ENCODE data around the gene SLC34A3.
"Not testable (repeated sequence)": the region's sequence is repeated elsewhere in the genome, so short reads cannot be mapped to it uniquely, and the experiment has no call there.

Gene SLC34A3

DNA sequence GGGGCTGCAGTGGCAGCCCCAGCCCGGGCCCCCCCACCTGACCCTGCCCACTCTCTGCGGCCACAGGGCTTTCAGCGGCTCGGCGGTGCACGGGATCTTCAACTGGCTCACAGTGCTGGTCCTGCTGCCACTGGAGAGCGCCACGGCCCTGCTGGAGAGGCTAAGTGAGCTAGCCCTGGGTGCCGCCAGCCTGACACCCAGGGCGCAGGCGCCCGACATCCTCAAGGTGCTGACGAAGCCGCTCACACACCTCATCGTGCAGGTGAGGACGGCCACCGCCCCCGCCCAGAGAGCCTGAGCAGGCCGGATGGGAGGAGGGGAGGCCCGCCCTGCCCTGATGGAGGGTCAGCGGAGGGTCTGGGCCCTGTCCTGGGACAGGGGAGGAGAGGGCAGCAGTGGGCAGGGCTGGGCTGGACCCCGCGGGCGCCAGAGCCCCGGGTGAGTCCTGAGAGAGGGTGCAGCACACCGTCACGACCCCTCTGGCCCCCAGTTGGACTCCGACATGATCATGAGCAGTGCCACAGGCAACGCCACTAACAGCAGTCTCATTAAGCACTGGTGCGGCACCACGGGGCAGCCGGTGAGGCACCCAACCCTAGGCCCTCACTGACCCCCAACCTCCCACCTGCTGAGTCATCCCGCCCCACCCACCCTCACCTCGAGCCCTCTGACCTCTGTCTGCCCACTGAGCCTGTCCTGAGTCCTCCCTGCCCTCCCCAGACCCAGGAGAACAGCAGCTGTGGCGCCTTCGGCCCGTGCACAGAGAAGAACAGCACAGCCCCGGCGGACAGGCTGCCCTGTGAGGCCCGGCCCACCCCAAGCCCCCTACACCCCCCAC lies 2.7 kb downstream of the SLC34A3 start:
- Histone ChIP-seq H3K79me2 (ENCODE audit: control insufficient read depth, insufficient read depth, low read length, unreplicated experiment) (peaks cover 5% of the 10 kb centered on the region), H2AFZ (ENCODE audit: low read length, unreplicated experiment) (no peak overlapping the region), H3K4me1 (ENCODE audit: control insufficient read depth, insufficient read depth, low read length, unreplicated experiment) (peaks cover 7% of the 10 kb centered on the region), H3K36me3 (ENCODE audit: insufficient read depth, low read length) (no peaks in the 10 kb centered on the region), H3K27me3 (ENCODE audit: insufficient read depth, low read length) (no peaks in the 10 kb centered on the region), H3K4me3 (ENCODE audit: low read depth, low read length) (no peak overlapping the region), H3K27ac (ENCODE audit: low read depth, low read length) (no peak overlapping the region)

DNA sequence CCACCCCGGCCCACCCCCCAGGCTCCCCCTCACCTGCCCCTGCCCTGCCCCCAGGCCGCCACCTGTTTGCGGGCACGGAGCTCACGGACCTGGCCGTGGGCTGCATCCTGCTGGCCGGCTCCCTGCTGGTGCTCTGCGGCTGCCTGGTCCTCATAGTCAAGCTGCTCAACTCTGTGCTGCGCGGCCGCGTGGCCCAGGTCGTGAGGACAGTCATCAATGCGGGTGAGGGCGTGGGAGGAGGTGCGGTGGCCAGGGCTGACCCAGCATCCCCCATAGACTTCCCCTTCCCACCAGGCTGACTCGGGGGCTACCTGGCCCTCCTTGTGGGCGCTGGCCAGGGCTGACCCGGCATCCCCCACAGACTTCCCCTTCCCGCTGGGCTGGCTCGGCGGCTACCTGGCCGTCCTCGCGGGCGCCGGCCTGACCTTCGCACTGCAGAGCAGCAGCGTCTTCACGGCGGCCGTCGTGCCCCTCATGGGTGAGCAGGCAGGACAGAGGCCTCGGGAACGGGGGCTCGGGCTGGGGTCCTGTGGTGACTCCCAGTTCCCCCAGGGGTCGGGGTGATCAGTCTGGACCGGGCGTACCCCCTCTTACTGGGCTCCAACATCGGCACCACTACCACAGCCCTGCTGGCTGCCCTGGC lies 3.5 kb downstream of the SLC34A3 start:
- Histone ChIP-seq H3K27ac (ENCODE audit: low read depth, low read length) (no peak overlapping the region), H3K36me3 (ENCODE audit: insufficient read depth, low read length) (no peaks in the 10 kb centered on the region), H2AFZ (ENCODE audit: low read length, unreplicated experiment) (no peak overlapping the region), H3K4me1 (ENCODE audit: control insufficient read depth, insufficient read depth, low read length, unreplicated experiment) (peaks cover 14% of the 10 kb centered on the region), H3K4me3 (ENCODE audit: low read depth, low read length) (no peak overlapping the region), H3K27me3 (ENCODE audit: insufficient read depth, low read length) (no peaks in the 10 kb centered on the region), H3K79me2 (ENCODE audit: control insufficient read depth, insufficient read depth, low read length, unreplicated experiment) (peaks cover 13% of the 10 kb centered on the region)

DNA sequence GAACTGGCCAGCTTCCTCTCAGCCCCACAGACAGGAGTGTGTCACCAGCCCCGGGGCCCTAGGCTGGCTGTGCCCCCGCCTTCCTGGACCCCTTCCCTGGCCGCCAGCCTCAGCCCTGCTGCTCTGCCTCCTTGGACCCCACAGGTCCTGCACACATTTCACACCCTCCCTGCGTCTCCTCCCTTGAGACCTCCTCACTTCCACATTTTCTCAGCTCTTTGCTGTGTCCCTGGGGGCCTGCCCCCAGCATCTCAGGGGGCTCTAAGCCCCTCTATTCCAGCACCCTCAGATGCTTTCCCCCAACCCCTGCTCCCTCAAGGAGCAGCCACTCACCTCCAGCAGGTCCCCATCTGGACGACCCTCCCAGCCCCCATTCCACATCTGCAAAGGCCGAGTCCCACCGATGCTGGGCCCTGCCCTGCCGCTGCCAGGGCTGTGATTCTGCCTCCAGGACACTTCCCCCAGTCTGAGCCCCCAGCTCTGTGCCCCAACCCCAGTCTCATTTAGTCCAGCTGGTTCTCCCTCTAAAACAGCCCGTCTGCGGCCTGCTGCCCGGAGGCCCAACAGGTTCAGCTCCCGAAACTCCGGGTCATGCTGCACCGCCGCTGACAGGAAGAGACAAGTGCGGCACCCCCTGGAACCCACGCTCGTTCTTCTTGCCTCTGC lies 4.2 kb downstream of the SLC34A3 start:
- peaks cover 14% of the 10 kb centered on the region for H3K4me1 ChIP-seq (ENCODE audit: control insufficient read depth, insufficient read depth, low read length, unreplicated experiment)
- no peak overlapping the region for H3K27ac ChIP-seq (ENCODE audit: low read depth, low read length)
- no peak overlapping the region for H3K4me3 ChIP-seq (ENCODE audit: low read depth, low read length)
- no peaks in the 10 kb centered on the region for H3K36me3 ChIP-seq (ENCODE audit: insufficient read depth, low read length)
- no peaks in the 10 kb centered on the region for H3K27me3 ChIP-seq (ENCODE audit: insufficient read depth, low read length)
- H3K79me2 ChIP-seq (ENCODE audit: control insufficient read depth, insufficient read depth, low read length, unreplicated experiment): peaks cover 13% of the 10 kb centered on the region
- H2AFZ ChIP-seq (ENCODE audit: low read length, unreplicated experiment): no peak overlapping the region

DNA sequence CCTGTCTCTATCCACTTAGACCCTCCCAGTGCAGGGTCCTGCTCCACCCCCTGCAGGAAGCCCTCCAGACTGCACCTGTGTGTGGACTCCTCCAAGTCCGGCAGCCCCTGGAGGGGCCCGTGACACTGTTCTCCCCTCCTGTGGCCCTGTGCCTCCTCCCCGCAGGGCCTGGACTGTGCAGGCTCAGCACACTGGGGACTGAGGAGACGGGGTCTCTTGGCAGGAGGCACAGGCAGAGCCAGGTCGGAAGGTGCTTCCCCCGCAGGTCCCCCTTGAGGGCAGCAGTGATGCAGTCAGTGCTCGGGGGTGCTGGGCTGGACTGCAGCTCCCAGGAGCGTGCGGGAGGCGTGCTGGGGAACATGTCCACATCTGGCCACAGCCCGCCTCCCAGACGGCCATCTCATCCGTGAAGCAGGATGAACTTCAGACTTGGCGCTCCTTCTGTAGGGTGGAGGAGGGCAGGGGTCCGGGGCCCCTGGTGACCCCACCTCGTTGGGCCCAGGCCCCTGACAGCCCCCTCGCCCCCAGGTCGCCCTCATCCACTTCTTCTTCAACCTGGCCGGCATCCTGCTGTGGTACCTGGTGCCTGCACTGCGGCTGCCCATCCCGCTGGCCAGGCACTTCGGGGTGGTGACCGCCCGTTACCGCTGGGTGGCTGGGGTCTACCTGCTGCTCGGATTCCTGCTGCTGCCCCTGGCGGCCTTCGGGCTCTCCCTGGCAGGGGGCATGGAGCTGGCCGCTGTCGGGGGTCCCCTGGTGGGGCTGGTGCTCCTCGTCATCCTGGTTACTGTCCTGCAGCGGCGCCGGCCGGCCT lies 4.9 kb downstream of the SLC34A3 start:
- no peak overlapping the region for H3K4me3 ChIP-seq (ENCODE audit: low read depth, low read length)
- no peak overlapping the region for H3K27ac ChIP-seq (ENCODE audit: low read depth, low read length)
- H3K4me1 ChIP-seq (ENCODE audit: control insufficient read depth, insufficient read depth, low read length, unreplicated experiment): peaks cover 14% of the 10 kb centered on the region
- no peak overlapping the region for H2AFZ ChIP-seq (ENCODE audit: low read length, unreplicated experiment)
- H3K79me2 ChIP-seq (ENCODE audit: control insufficient read depth, insufficient read depth, low read length, unreplicated experiment): peaks cover 13% of the 10 kb centered on the region
- no peaks in the 10 kb centered on the region for H3K27me3 ChIP-seq (ENCODE audit: insufficient read depth, low read length)
- H3K36me3 ChIP-seq (ENCODE audit: insufficient read depth, low read length): no peaks in the 10 kb centered on the region

DNA sequence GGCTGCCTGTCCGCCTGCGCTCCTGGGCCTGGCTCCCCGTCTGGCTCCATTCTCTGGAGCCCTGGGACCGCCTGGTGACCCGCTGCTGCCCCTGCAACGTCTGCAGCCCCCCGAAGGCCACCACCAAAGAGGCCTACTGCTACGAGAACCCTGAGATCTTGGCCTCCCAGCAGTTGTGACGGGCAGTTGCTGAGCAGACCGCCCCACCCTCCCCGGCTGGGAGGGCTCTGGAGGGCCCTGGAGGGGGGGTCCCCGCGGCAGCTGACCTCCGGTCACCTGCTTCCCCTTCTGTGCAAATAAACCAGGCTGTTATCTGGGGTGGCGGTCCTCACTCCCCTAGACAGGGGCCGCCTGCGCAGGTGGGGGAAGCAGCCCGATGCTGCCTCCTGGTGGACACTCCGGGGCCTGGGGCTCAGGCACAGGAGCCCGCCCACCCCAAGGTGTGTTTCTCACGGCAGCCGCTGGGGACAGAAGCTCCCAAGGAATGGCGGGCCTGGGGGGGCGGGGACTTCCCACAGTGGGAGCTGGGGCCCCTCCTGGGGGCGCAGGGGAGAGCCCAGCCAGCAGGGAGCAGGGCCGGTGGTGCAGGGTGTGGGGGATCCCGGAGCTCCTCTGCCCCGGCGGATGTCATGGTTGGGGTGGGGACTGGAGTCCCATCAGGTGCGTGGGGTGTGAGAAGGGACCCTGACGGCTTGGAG lies 5.7 kb downstream of the SLC34A3 start:
- Histone ChIP-seq H3K27me3 (ENCODE audit: insufficient read depth, low read length) (no peaks in the 10 kb centered on the region), H3K4me3 (ENCODE audit: low read depth, low read length) (no peak overlapping the region), H3K36me3 (ENCODE audit: insufficient read depth, low read length) (no peaks in the 10 kb centered on the region), H3K27ac (ENCODE audit: low read depth, low read length) (no peak overlapping the region), H3K79me2 (ENCODE audit: control insufficient read depth, insufficient read depth, low read length, unreplicated experiment) (peaks cover 13% of the 10 kb centered on the region), H3K4me1 (ENCODE audit: control insufficient read depth, insufficient read depth, low read length, unreplicated experiment) (peaks cover 14% of the 10 kb centered on the region), H2AFZ (ENCODE audit: low read length, unreplicated experiment) (no peak overlapping the region)

DNA sequence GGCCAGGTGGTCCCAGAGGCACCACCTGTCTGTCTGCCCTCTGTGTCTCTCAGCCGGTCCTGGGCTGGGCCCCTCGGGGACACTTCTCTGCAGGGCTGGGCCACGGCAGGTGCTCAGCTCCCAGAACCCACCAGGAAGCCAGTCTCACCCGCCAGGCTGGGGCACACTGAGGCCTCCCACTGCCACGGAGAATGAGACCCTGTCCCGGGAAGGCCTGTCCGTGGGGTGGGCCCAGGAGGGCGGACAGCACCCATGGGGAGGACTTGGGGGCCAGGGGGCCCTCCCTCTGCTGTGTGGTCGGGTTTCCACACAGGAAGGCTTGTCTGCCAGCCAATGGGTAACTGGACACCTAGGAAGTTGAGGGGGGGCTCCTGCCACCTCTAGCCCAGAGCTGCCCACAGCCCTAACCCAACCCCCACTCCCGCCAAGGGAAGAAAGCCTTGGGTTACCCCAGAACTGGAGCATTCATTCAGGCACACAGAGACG lies 6.3 kb downstream of the SLC34A3 start:
- H3K27ac ChIP-seq (ENCODE audit: low read depth, low read length): no peak overlapping the region
- H3K4me3 ChIP-seq (ENCODE audit: low read depth, low read length): no peak overlapping the region
- H2AFZ ChIP-seq (ENCODE audit: low read length, unreplicated experiment): no peak overlapping the region
- H3K4me1 ChIP-seq (ENCODE audit: control insufficient read depth, insufficient read depth, low read length, unreplicated experiment): peaks cover 14% of the 10 kb centered on the region
- H3K36me3 ChIP-seq (ENCODE audit: insufficient read depth, low read length): peaks cover 4% of the 10 kb centered on the region; the same call in 1 of the 2 replicates
- H3K79me2 ChIP-seq (ENCODE audit: control insufficient read depth, insufficient read depth, low read length, unreplicated experiment): peaks cover 18% of the 10 kb centered on the region
- no peaks in the 10 kb centered on the region for H3K27me3 ChIP-seq (ENCODE audit: insufficient read depth, low read length)

DNA sequence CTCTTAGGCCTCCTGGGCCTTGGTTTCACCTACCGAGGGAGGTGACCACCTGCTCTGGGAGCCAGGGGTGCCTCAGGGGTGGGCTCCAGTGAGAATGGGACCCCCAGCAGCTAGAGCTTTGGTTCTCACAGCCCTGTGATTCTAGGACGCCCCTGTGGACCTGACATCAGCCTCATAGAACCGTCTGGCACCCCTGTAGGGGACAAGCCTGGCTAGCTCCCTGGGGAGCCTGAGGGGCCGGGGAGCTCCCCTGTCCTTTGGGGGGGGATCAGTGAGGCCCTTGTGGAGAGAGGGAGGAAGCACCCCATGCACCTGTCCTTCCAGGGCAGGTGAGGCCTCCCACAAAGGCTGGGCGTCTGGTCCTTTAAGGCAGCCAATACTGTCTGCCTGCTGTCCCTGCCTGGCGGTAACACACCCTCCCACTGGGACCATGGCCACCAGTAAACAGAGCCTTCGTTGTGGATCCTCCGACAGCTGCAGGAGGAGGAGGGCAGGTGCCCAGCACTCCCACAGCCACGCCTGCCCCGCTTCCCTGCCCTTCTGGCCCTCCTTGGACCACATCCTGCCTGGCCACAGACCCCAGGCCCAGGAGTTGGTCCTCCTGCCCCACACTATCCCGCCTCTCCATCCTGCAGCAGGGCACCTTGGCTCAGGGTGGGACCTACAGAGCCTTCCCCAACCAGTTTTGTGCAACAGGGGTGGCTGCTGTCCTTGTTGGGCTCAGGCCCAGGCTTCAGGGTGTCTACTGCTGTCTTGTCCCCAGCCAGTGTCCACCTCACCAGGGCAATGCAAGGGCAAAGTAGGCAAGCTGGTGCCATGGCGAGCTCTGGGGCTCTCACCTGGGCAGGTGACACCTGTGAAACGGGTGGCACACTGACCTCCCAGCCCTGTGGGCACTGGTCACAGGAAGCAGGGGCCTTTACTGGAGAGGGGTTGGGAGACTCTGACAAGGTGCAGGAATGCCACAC lies 7.3 kb downstream of the SLC34A3 start:
- no peak overlapping the region for H3K4me3 ChIP-seq (ENCODE audit: low read depth, low read length)
- H2AFZ ChIP-seq (ENCODE audit: low read length, unreplicated experiment): no peak overlapping the region
- H3K4me1 ChIP-seq (ENCODE audit: control insufficient read depth, insufficient read depth, low read length, unreplicated experiment): peaks cover 21% of the 10 kb centered on the region
- no peaks in the 10 kb centered on the region for H3K27me3 ChIP-seq (ENCODE audit: insufficient read depth, low read length)
- no peak overlapping the region for H3K27ac ChIP-seq (ENCODE audit: low read depth, low read length)
- peaks cover 14% of the 10 kb centered on the region; the same call in 1 of the 2 replicates for H3K36me3 ChIP-seq (ENCODE audit: insufficient read depth, low read length)
- H3K79me2 ChIP-seq (ENCODE audit: control insufficient read depth, insufficient read depth, low read length, unreplicated experiment): peaks cover 29% of the 10 kb centered on the region

DNA sequence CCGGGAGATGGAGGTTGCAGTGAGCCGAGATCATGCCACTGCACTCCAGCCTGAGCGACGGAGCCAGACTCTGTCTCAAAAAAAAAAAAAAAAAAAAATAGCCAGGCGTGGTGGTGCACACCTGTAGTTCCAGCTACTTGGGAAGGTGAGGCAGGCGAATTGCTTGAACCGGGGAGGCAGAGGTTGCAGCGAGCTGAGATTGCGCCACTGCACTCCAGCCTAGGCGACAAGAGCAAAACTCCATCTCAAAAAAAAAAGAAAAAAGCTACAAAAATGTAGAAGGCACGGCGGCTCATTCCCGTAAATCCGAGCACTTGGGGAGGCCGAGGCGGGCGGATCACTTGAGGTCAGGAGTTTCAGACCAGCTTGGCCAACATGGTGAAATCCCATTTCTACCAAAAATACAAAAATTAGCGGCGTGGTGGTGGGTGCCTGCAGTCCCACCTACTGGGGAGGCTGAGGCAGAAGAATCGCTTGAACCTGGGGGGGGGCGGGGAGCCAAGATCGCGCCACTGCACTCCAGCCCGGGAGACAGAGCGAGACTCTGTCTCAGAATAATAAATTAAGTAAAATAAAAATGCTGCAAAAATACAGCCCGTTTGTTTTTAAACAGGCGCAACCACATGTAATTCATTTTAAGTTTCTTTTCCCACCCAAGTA lies 9.0 kb downstream of the SLC34A3 start:
- Histone ChIP-seq H3K36me3 (ENCODE audit: insufficient read depth, low read length) (peaks cover 15% of the 10 kb centered on the region; the same call in 1 of the 2 replicates), H3K4me1 (ENCODE audit: control insufficient read depth, insufficient read depth, low read length, unreplicated experiment) (peaks cover 34% of the 10 kb centered on the region), H2AFZ (ENCODE audit: low read length, unreplicated experiment) (peak overlapping the region; percentile 21), H3K79me2 (ENCODE audit: control insufficient read depth, insufficient read depth, low read length, unreplicated experiment) (peaks cover 41% of the 10 kb centered on the region), H3K27ac (ENCODE audit: low read depth, low read length) (peak overlapping the region; percentile 88), H3K4me3 (ENCODE audit: low read depth, low read length) (peak overlapping the region; percentile 91)
- not testable (repeated sequence) for H3K27me3 ChIP-seq (ENCODE audit: insufficient read depth, low read length)
